Measurements from ENCODE around the gene EID3. TPM values are rescaled to one million over a fixed set of nuclear protein-coding genes. Genes with fewer than 3 reads are reported as not detected.

Gene EID3
- polyA plus RNA-seq, 1 donor from 2014 or later, result 0.37 TPM

DNA sequence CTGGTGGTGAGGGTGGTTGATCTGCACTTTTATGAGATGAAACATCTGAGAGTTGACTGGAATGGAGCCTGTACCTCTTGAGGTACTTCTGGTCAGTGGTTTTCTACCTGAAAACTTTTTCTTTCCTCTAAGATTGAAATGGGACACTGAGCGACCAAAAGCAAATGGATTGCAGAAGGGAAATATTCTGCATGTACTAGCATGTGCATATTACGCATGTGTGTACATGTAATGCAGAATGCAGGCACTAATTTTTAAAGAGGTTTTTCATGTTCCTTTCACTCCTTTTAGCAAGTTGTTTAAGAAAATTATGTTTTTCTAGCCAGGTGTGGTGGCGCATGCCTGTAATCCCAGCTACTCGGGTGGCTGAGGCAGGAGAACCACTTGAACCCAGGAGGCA is 28.7 kb upstream of the EID3 start:
- Histone ChIP-seq H3K27ac (ENCODE audit: low read length) (no peak overlapping the region), H3K9me2 (ENCODE audit: insufficient read depth, low read length) (no peaks in the 10 kb centered on the region), H3K27me3 (ENCODE audit: insufficient read depth, low read depth, low read length) (no peaks in the 10 kb centered on the region), H3K79me2 (replicated peaks; ENCODE audit: insufficient read depth, low read length) (no peaks in the 10 kb centered on the region), H2AFZ (ENCODE audit: low read depth, low read length) (no peak overlapping the region), H3K4me2 (ENCODE audit: low read length) (no peak overlapping the region), H3K9me3 (ENCODE audit: low read length) (no peaks in the 10 kb centered on the region), H3K9ac (ENCODE audit: low read length) (no peak overlapping the region), H4K20me1 (ENCODE audit: insufficient read depth) (no peaks in the 10 kb centered on the region), H3F3A (ENCODE audit: insufficient read depth, low read length, poor library complexity, severe bottlenecking) (no peaks in the 10 kb centered on the region), H3K36me3 (ENCODE audit: insufficient read depth, low read length) (no peaks in the 10 kb centered on the region), H3K4me3 (ENCODE audit: low read length) (no peak overlapping the region)
- TF ChIP-seq TAF1 (IDR thresholded peaks at IDR 0.05; ENCODE audit: low read depth) (no peak), MXI1 (conservative IDR thresholded peaks at IDR 0.05; ENCODE audit: poor library complexity, severe bottlenecking) (no peak), SMC3 (conservative IDR thresholded peaks at IDR 0.05; ENCODE audit: poor library complexity) (no peak), EP300 (conservative IDR thresholded peaks at IDR 0.05; ENCODE audit: poor library complexity, severe bottlenecking) (no peak), POLR2AphosphoS5 (IDR thresholded peaks at IDR 0.05) (no peak), EZH2 (IDR thresholded peaks at IDR 0.05; ENCODE audit: borderline replicate concordance, insufficient read depth, low read length, poor library complexity, severe bottlenecking) (no peak), RAD21 (conservative IDR thresholded peaks at IDR 0.05) (no peak)
- TF ChIP-seq, protein P1, sequence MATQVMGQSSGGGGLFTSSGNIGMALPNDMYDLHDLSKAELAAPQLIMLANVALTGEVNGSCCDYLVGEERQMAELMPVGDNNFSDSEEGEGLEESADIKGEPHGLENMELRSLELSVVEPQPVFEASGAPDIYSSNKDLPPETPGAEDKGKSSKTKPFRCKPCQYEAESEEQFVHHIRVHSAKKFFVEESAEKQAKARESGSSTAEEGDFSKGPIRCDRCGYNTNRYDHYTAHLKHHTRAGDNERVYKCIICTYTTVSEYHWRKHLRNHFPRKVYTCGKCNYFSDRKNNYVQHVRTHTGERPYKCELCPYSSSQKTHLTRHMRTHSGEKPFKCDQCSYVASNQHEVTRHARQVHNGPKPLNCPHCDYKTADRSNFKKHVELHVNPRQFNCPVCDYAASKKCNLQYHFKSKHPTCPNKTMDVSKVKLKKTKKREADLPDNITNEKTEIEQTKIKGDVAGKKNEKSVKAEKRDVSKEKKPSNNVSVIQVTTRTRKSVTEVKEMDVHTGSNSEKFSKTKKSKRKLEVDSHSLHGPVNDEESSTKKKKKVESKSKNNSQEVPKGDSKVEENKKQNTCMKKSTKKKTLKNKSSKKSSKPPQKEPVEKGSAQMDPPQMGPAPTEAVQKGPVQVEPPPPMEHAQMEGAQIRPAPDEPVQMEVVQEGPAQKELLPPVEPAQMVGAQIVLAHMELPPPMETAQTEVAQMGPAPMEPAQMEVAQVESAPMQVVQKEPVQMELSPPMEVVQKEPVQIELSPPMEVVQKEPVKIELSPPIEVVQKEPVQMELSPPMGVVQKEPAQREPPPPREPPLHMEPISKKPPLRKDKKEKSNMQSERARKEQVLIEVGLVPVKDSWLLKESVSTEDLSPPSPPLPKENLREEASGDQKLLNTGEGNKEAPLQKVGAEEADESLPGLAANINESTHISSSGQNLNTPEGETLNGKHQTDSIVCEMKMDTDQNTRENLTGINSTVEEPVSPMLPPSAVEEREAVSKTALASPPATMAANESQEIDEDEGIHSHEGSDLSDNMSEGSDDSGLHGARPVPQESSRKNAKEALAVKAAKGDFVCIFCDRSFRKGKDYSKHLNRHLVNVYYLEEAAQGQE (IDR thresholded peaks at IDR 0.05; ENCODE audit: borderline replicate concordance), result no peak
- TF ChIP-seq, protein P2, sequence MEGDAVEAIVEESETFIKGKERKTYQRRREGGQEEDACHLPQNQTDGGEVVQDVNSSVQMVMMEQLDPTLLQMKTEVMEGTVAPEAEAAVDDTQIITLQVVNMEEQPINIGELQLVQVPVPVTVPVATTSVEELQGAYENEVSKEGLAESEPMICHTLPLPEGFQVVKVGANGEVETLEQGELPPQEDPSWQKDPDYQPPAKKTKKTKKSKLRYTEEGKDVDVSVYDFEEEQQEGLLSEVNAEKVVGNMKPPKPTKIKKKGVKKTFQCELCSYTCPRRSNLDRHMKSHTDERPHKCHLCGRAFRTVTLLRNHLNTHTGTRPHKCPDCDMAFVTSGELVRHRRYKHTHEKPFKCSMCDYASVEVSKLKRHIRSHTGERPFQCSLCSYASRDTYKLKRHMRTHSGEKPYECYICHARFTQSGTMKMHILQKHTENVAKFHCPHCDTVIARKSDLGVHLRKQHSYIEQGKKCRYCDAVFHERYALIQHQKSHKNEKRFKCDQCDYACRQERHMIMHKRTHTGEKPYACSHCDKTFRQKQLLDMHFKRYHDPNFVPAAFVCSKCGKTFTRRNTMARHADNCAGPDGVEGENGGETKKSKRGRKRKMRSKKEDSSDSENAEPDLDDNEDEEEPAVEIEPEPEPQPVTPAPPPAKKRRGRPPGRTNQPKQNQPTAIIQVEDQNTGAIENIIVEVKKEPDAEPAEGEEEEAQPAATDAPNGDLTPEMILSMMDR (IDR thresholded peaks at IDR 0.05; ENCODE audit: poor library complexity, severe bottlenecking), result no peak

DNA sequence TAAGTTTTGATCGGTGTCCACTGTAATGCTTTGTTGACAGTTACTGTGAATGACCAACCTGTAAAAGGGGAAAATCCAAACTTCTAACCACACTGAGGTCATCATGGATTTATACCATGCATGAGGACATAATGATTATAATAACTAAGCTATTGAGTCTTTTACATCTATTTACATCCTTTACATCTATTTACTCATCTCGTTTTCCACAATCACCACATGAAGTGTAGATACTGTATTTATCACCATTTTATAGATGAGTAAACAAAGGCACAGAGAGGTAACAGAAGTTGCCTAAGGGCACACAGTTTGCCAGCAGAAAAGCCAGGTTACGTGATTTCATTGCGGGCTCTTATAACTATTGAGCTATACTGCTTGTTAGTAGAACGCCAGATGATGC is 27.9 kb upstream of the EID3 start:
- Histone ChIP-seq H3K36me3 (ENCODE audit: insufficient read depth, low read length) (no peaks in the 10 kb centered on the region), H4K20me1 (ENCODE audit: insufficient read depth) (no peaks in the 10 kb centered on the region), H3K79me2 (replicated peaks; ENCODE audit: insufficient read depth, low read length) (no peaks in the 10 kb centered on the region), H3K9me2 (ENCODE audit: insufficient read depth, low read length) (no peaks in the 10 kb centered on the region), H3F3A (ENCODE audit: insufficient read depth, low read length, poor library complexity, severe bottlenecking) (no peaks in the 10 kb centered on the region), H3K27ac (ENCODE audit: low read length) (no peak overlapping the region), H3K27me3 (ENCODE audit: insufficient read depth, low read depth, low read length) (no peaks in the 10 kb centered on the region), H3K4me3 (ENCODE audit: low read length) (no peak overlapping the region), H3K4me2 (ENCODE audit: low read length) (no peak overlapping the region), H3K9me3 (ENCODE audit: low read length) (no peaks in the 10 kb centered on the region), H2AFZ (ENCODE audit: low read depth, low read length) (no peak overlapping the region), H3K9ac (ENCODE audit: low read length) (no peak overlapping the region)
- no peak for TF ChIP-seq SMC3 (conservative IDR thresholded peaks at IDR 0.05; ENCODE audit: poor library complexity)
- TF ChIP-seq RAD21 (conservative IDR thresholded peaks at IDR 0.05), result no peak
- TF ChIP-seq, protein P1 (IDR thresholded peaks at IDR 0.05; ENCODE audit: borderline replicate concordance), result no peak
- no peak for TF ChIP-seq EP300 (conservative IDR thresholded peaks at IDR 0.05; ENCODE audit: poor library complexity, severe bottlenecking)
- no peak for TF ChIP-seq EZH2 (IDR thresholded peaks at IDR 0.05; ENCODE audit: borderline replicate concordance, insufficient read depth, low read length, poor library complexity, severe bottlenecking)
- no peak for TF ChIP-seq POLR2AphosphoS5 (IDR thresholded peaks at IDR 0.05)
- TF ChIP-seq, protein P2 (IDR thresholded peaks at IDR 0.05; ENCODE audit: poor library complexity, severe bottlenecking), result no peak
- no peak for TF ChIP-seq TAF1 (IDR thresholded peaks at IDR 0.05; ENCODE audit: low read depth)
- no peak for TF ChIP-seq MXI1 (conservative IDR thresholded peaks at IDR 0.05; ENCODE audit: poor library complexity, severe bottlenecking)

Data from neural cell (in vitro differentiated cells).